ENCODE results near the gene DENND1B. TPM values are rescaled to one million over a fixed set of nuclear protein-coding genes. Genes with fewer than 3 reads are reported as not detected.
A peak's percentile ranks its signal among the peaks of the same experiment; 100 is the strongest.

The DENND1B gene
- total RNA-seq, 2 donors from 2014 or later = 9.4 to 11.9 TPM

DNA sequence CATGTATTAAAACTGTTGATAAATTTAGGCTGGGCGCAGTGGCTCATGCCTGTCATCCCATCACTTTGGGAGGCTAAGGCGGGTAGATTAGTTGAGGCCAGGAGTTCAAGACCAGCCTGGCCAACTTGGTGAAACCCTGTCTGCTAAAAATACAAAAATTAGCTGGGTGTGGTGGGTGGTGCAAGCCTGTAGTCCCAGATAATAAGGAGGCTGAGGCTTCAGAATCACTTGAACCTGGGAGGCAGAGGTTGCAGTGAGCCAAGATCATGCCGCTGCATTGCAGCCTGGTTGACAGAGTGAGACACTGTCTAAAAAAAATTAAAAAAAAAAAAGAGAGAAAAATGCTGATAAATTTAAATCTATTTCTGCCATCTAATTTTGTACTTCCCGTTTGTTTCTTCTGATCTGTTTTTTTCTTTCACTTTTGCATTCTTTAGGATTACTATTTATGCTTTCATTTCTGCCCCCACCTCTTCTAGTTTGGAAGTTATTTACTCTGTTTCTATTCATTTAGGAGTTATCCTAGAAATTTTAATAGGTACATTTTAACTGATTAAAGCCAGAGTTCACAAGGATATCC lies 3.2 kb upstream of the DENND1B start:
- no peak overlapping the region for H3K4me3 Mint-ChIP-seq
- H3K9me3 Mint-ChIP-seq = peaks cover 4% of the 10 kb centered on the region
- Histone ChIP-seq H3K27ac (ENCODE audit: low read depth, low read length) (no peak overlapping the region), H3K27me3 (ENCODE audit: control insufficient read depth, insufficient read depth, low read length, poor library complexity, severe bottlenecking) (no peaks in the 10 kb centered on the region), H3K9me3 (ENCODE audit: control insufficient read depth, low read length) (peaks cover 4% of the 10 kb centered on the region), H3K4me1 (ENCODE audit: control insufficient read depth, insufficient read depth, low read length) (no peaks in the 10 kb centered on the region), H3K4me3 (ENCODE audit: low read length) (no peak overlapping the region), H3K9ac (ENCODE audit: extremely low read depth, low read length, poor library complexity, severe bottlenecking) (no peak overlapping the region), H3K36me3 (ENCODE audit: control insufficient read depth, insufficient read depth, low read length) (no peaks in the 10 kb centered on the region)
- DNase-seq = no peak
- H3K4me1 Mint-ChIP-seq = peaks cover 22% of the 10 kb centered on the region
- TF ChIP-seq, protein P1, sequence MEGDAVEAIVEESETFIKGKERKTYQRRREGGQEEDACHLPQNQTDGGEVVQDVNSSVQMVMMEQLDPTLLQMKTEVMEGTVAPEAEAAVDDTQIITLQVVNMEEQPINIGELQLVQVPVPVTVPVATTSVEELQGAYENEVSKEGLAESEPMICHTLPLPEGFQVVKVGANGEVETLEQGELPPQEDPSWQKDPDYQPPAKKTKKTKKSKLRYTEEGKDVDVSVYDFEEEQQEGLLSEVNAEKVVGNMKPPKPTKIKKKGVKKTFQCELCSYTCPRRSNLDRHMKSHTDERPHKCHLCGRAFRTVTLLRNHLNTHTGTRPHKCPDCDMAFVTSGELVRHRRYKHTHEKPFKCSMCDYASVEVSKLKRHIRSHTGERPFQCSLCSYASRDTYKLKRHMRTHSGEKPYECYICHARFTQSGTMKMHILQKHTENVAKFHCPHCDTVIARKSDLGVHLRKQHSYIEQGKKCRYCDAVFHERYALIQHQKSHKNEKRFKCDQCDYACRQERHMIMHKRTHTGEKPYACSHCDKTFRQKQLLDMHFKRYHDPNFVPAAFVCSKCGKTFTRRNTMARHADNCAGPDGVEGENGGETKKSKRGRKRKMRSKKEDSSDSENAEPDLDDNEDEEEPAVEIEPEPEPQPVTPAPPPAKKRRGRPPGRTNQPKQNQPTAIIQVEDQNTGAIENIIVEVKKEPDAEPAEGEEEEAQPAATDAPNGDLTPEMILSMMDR (conservative IDR thresholded peaks at IDR 0.05) = no peak
- H3K36me3 Mint-ChIP-seq (ENCODE audit: low read depth) = no peaks in the 10 kb centered on the region
- H3K27me3 Mint-ChIP-seq (ENCODE audit: insufficient read depth) = no peaks in the 10 kb centered on the region
- 87 to 92% methylated on average over 2 to 4 of the region's 4 CpGs for WGBS, 2 experiments (ENCODE audit: insufficient coverage in 1 of 2, insufficient read length in 1 of 2)
- no peak overlapping the region for H3K27ac Mint-ChIP-seq

DNA sequence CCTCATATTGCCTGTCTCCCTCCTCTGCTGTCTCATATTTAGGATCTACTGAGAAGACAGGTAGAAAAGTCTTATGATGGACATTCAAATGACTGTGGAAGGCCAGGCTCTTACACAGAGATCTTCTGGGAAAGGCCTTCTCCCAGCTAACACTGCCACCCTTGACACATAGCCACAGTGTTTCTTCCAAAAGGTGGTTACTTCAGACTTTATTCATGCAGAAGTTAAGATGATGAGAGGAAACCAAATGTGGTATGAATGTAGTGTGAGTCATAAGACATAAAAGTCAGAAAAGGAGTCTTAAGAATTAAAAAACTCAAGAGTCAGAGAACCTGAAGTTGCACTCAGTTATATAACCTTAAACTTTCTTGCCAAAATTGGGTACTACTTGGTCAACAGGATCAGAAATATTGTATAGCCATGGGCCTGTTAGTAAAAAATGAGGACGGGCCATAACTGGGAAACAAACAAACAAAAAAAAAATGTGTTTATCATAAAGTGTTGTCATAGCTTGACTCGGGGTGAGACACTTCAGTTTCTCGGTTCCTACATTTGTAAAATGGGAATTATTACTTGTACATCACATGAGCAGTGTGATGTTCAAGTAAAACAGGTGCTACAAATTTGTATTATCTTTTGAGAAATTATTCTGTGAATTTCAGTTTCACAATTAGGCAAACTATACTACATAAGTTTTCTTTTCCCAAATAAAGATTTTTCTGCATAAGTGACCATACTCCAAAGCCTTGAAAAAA lies 1.2 kb upstream of the DENND1B start:
- peaks cover 25% of the 10 kb centered on the region for H3K4me1 Mint-ChIP-seq
- H3K27ac Mint-ChIP-seq = no peak overlapping the region
- Histone ChIP-seq H3K9me3 (ENCODE audit: control insufficient read depth, low read length) (peaks cover 4% of the 10 kb centered on the region), H3K9ac (ENCODE audit: extremely low read depth, low read length, poor library complexity, severe bottlenecking) (no peak overlapping the region), H3K4me3 (ENCODE audit: low read length) (no peak overlapping the region), H3K27ac (ENCODE audit: low read depth, low read length) (no peak overlapping the region), H3K36me3 (ENCODE audit: control insufficient read depth, insufficient read depth, low read length) (no peaks in the 10 kb centered on the region), H3K27me3 (ENCODE audit: control insufficient read depth, insufficient read depth, low read length, poor library complexity, severe bottlenecking) (no peaks in the 10 kb centered on the region), H3K4me1 (ENCODE audit: control insufficient read depth, insufficient read depth, low read length) (peaks cover 3% of the 10 kb centered on the region)
- 92% methylated on average over 3 of the region's 3 CpGs for WGBS, 2 experiments (ENCODE audit: insufficient coverage in 1 of 2, insufficient read length in 1 of 2)
- H3K9me3 Mint-ChIP-seq = peaks cover 4% of the 10 kb centered on the region
- no peaks in the 10 kb centered on the region for H3K27me3 Mint-ChIP-seq (ENCODE audit: insufficient read depth)
- TF ChIP-seq, protein P1 (conservative IDR thresholded peaks at IDR 0.05) = no peak
- no peaks in the 10 kb centered on the region for H3K36me3 Mint-ChIP-seq (ENCODE audit: low read depth)
- DNase-seq = no peak
- H3K4me3 Mint-ChIP-seq = no peak overlapping the region

DNA sequence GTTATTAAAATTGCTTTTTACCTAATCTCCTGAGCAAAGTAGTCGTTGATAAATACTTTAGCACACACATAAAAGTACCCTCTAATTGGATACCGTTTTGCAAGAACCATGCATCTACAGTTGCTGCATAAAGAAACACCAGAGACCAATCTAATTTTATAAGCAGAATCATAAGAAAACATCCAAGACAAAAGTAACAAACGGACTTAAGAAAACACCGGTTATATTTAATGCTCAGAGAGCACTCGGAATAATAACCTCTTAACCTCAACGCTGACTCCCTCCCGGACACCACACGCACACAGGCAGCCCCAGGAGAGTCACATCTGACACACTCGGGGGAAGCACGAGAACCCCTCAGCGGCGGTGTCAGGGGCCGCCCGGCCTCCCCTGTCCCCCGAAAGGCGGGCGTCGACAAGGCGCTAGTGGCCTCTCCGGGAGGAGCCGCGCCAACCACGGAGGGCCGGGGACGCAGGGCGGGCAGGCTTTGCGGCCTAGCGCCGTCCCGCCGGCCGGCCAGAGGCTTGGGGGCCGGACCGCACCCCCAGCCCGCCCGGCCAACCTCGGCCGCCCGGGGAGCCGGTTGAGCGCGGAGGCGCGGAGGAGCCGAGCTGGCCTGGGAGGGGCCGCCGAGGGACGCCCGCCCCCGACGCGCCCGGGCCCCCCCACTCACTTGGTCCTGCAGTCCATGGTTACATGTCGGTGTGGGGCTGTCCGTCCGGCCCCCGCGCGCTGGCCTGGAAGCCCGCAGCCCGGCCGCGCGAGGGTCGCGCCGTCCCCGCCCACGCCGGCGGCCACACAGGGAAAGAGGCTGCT lies 606 bp downstream of the DENND1B start:
- 1 to 26% methylated on average over 4 to 71 of the region's 71 CpGs for WGBS, 2 experiments (ENCODE audit: insufficient coverage in 1 of 2, insufficient read length in 1 of 2)
- H3K36me3 Mint-ChIP-seq (ENCODE audit: low read depth) = no peaks in the 10 kb centered on the region
- H3K9me3 Mint-ChIP-seq = peaks cover 3% of the 10 kb centered on the region
- TF ChIP-seq, protein P1 (conservative IDR thresholded peaks at IDR 0.05) = no peak
- no peaks in the 10 kb centered on the region for H3K27me3 Mint-ChIP-seq (ENCODE audit: insufficient read depth)
- Histone ChIP-seq H3K27me3 (ENCODE audit: control insufficient read depth, insufficient read depth, low read length, poor library complexity, severe bottlenecking) (no peaks in the 10 kb centered on the region), H3K36me3 (ENCODE audit: control insufficient read depth, insufficient read depth, low read length) (no peaks in the 10 kb centered on the region), H3K27ac (ENCODE audit: low read depth, low read length) (no peak overlapping the region), H3K9ac (ENCODE audit: extremely low read depth, low read length, poor library complexity, severe bottlenecking) (peak overlapping the region; percentile 74), H3K4me3 (ENCODE audit: low read length) (peak overlapping the region; percentile 96), H3K9me3 (ENCODE audit: control insufficient read depth, low read length) (peaks cover under 1% of the 10 kb centered on the region), H3K4me1 (ENCODE audit: control insufficient read depth, insufficient read depth, low read length) (peaks cover 3% of the 10 kb centered on the region)
- peak; percentile 75 for DNase-seq
- H3K4me3 Mint-ChIP-seq = peak overlapping the region; percentile 73
- H3K4me1 Mint-ChIP-seq = peaks cover 23% of the 10 kb centered on the region
- no peak overlapping the region for H3K27ac Mint-ChIP-seq

Data from endodermal cell (in vitro differentiated cells).